ENCODE measurements around the gene TBC1D10A. TPM values are rescaled to one million over a fixed set of nuclear protein-coding genes. Genes with fewer than 3 reads are reported as not detected.

TBC1D10A gene
- total RNA-seq, 1 experiment from 2014 or later: 8.4 TPM

GRCh38 chr22:30247561-30247960 lies 79.2 kb downstream of the TBC1D10A start:
- Histone ChIP-seq H2BK5ac (ENCODE audit: insufficient read length, low read length) (no peak overlapping the region), H3K9me3 (ENCODE audit: control insufficient read depth, low read depth, low read length) (no peaks in the 10 kb centered on the region), H2BK12ac (ENCODE audit: insufficient read length, low read depth, low read length) (no peak overlapping the region), H3K79me2 (ENCODE audit: insufficient read depth, low read length) (no peaks in the 10 kb centered on the region), H3K4me2 (ENCODE audit: insufficient read depth, insufficient read length, low read length) (no peak overlapping the region), H3K23ac (ENCODE audit: insufficient read length, low read depth, low read length) (no peak overlapping the region), H3T11ph (ENCODE audit: low read length) (no peak overlapping the region), H2AFZ (ENCODE audit: low read length) (no peak overlapping the region), H3K27me3 (ENCODE audit: insufficient read depth, low read length) (no peaks in the 10 kb centered on the region), H4K8ac (replicated peaks; ENCODE audit: insufficient read length, low read depth, low read length) (no peak overlapping the region), H3K4ac (ENCODE audit: low read depth, low read length) (no peak overlapping the region), H3K18ac (ENCODE audit: insufficient read length, low read depth, low read length) (no peak overlapping the region), H4K20me1 (ENCODE audit: control insufficient read depth, insufficient read depth, insufficient read length) (peaks cover 3% of the 10 kb centered on the region), H3K23me2 (ENCODE audit: insufficient read length, low read depth, low read length, poor library complexity, severe bottlenecking) (peaks cover 9% of the 10 kb centered on the region), H3K4me1 (ENCODE audit: insufficient read depth, low read length) (no peaks in the 10 kb centered on the region), H2AK5ac (ENCODE audit: insufficient read length, low read length) (no peak overlapping the region), H2BK15ac (ENCODE audit: low read depth, low read length) (no peak overlapping the region), H3K14ac (ENCODE audit: insufficient read depth, low read length) (no peak overlapping the region), H4K91ac (ENCODE audit: insufficient read length, low read depth, low read length) (no peak overlapping the region), H3K9ac (ENCODE audit: extremely low read depth, insufficient read length, low read length) (no peak overlapping the region), H2BK20ac (ENCODE audit: low read depth, low read length, poor library complexity, severe bottlenecking) (no peak overlapping the region), H3K56ac (ENCODE audit: insufficient read length, low read depth, low read length) (no peak overlapping the region), H3K79me1 (ENCODE audit: insufficient read depth, low read depth, low read length, poor library complexity, severe bottlenecking) (no peaks in the 10 kb centered on the region), H3K27ac (ENCODE audit: insufficient read length, low read depth, low read length) (no peak overlapping the region), H4K5ac (ENCODE audit: insufficient read length, low read depth, low read length) (no peak overlapping the region), H2BK120ac (ENCODE audit: low read depth, low read length, poor library complexity, severe bottlenecking) (no peak overlapping the region)
- Mint-ChIP-seq H3K27me3 (ENCODE audit: low read depth) (peaks cover 9% of the 10 kb centered on the region), H3K4me3 (no peak overlapping the region; a peak in 1 of 5 replicates), H3K9me3 (no peaks in the 10 kb centered on the region), H3K4me1 (peaks cover 27 to 29% of the 10 kb centered on the region in 2 experiments), H3K36me3 (ENCODE audit: insufficient read depth in 1 of 3, low read depth in 3 of 3) (peaks cover 0 to 11% (median 7%) of the 10 kb centered on the region in 3 experiments; a peak in 4 of 7 replicates), H3K27ac (no peak overlapping the region)
- DNase-seq: no peak
- no CpG with 5 or more reads among the region's 11 CpGs for WGBS (ENCODE audit: extremely low coverage, insufficient read length, low lambda C conversion rate)
- no peak for TF ChIP-seq CTCF (conservative IDR thresholded peaks at IDR 0.05)

Data from H9 (cell line).